GM18909 (cell line): Measurements from ENCODE around the gene DNAJC27.

Experiments used
- ATAC-seq: cut with Tn5 transposase; IDR thresholded peaks from one replicate; pipeline ENCODE4 v1.9.1; 2021; ENCODE audit warnings: mild to moderate bottlenecking; ENCODE audit not compliant: unreplicated experiment, poor library complexity

Gene DNAJC27

GRCh38 chr2:24926602-24927252, 45.0 kb downstream of the DNAJC27 start:
- no peak for ATAC-seq

DNA sequence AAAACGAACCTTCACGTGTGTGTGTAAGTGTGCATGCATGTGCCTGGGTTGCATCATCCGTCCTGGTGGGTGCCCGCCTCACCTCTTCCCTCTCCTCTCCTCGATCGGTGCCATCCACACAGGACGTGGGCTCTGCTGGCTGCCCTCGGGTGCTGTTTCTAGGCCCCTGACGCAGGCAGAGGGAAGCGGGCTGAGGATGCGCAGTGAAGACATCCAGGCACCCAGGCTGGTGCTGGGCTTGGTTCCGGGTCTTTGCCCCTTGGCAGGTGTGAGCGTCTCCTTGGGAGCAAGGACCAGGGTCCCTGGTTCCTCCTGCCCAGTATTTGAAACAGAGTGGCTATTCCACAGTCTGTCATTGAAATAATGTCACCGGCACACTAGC, 45.5 kb downstream of the DNAJC27 start:
- ATAC-seq: no peak

DNA sequence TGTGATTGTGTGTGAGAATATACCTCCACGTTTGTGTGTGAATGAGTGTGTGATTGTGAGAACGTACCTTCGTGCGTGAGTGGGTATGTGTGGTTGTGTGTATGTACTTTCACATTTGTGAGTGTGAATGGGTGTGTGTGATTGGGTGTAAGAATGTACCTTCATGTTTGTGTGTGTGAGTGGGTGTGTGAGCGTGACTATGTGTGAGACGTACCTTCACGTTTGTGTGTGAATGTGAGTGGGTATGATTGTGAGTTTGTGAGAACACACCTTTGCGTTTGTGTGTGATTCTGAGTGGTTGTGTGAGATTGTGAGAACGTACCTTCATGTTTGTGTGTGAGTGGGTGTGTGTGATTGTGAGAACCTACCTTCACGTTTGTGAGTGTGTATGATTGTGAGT, 45.9 kb downstream of the DNAJC27 start:
- ATAC-seq: no peak

- ATAC-seq: no peak
These were observed 47.0 kb downstream of the DNAJC27 start for GRCh38 chr2:24924732-24925131.

- ATAC-seq: no peak
These were observed 47.5 kb downstream of the DNAJC27 start for GRCh38 chr2:24924266-24924665.

DNA sequence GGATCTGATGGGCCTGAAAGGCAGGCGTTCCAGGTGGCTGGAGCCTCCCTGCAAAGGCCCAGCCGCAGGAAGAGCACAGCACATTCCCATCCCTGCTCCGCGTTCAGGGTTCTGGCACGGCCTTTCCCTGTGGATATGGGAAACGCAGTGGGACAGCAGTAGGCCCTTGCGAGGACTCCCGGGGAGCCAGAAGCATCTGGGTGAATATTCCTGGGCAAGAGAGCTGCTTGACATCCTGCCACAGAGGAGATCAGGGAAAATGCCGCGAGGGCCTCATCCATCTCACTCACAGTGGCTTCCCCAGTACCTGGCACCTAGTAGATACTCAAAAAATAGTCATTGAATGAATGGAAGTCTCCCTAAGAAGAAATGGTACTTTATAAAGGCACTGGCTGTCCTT, 48.6 kb downstream of the DNAJC27 start:
- ATAC-seq: no peak

- ATAC-seq: no peak
These were observed 49.2 kb downstream of the DNAJC27 start for GRCh38 chr2:24922556-24922955.

GRCh38 chr2:24920809-24921441, 50.8 kb downstream of the DNAJC27 start:
- ATAC-seq: no peak

DNA sequence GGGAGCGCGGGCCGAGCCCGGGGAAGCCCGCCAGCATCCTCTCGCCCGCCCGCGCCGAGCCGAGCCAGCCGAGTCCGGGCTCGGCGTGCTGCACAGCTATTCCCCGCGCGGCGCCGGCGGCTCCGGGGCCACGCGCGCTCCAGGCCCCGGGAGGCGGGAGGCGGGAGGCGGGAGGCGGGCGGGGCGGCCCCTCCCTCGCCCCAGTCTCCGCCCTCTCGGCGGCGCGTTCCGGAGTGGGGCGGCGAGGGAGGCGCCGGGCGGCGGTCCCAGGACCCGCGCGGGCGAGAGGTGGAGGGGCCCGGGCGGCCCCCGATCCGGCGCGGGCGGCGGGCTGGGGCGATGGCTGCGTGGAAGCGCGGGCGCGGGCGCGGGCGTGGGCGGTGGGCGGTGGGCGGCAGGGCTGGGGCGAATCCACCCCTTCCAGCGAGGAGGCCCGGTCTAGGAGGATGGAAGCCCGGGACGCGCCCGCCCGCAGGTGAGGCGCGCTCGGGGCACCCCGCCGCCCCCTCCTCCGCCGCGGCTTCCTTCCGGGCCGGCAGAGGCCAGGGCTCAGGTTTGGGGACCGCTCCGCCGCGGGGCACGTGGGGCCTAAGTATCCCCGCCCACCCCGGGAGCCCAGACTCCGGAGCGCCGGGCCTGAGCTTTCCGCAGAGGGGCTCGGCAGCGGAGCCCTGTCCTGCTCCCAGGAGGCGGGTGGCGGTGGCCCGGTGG, 51.5 kb downstream of the DNAJC27 start, which contains the start of gene ADCY3:
ADCY3 (minus strand) TSS at position 140 of the 711 bp plus-strand sequence. CDS start 1,250 bp downstream, outside the sequence.
- peak; percentile 55 for ATAC-seq

DNA sequence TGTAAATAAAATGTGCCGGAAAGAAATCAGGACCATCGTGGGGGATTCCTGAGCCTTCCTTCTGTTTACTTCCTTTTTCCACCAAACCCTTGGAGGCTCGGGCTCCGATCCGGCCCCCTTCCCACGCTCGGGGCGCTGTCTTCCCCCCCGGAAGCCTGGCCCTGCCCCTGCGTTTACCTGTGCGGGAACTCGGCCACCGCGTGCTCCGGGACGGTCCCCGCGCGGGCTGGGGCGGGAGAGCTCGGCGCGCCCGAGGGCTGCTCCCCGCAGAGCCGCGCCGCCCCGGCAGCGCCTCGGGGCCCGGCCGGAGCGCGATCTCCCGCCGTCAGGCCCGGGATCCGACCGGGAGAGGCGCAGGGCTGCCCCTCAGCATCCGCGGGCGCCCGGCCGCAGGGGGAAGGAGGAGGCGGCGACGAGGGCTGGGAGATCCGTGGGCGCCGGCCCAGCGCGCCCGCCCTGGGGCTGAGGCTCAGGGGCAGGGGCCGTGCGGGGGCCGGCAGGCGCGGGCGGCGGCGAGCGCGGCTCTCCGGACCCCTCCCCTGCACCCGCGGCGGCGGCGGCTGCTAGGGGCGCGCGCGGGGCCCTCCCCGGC, 52.2 kb downstream of the DNAJC27 start:
- ATAC-seq: peak; percentile 16

DNA sequence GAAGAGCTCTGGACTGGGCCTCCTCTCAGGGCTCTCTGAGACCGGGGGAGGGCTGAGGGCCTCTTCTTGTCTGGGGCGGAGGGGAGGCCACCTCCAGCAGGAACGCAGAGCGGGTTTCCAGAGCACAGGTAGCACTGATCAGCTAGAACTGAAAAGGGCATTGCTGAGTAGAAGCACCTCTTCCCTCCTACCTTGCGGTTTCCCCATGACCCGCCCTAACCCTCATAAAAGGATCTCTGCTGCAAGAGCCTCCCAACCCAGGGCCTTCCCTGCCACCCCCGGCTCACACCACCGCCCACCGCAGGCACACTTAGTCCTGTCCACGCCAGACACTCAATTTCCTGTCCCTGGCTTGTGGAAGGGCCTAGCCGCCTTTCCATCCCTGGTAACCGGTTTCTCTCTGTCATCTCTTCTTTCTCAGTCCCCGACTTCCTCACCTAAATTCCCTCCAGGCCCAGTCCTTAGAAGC, 52.7 kb downstream of the DNAJC27 start:
- no peak for ATAC-seq

DNA sequence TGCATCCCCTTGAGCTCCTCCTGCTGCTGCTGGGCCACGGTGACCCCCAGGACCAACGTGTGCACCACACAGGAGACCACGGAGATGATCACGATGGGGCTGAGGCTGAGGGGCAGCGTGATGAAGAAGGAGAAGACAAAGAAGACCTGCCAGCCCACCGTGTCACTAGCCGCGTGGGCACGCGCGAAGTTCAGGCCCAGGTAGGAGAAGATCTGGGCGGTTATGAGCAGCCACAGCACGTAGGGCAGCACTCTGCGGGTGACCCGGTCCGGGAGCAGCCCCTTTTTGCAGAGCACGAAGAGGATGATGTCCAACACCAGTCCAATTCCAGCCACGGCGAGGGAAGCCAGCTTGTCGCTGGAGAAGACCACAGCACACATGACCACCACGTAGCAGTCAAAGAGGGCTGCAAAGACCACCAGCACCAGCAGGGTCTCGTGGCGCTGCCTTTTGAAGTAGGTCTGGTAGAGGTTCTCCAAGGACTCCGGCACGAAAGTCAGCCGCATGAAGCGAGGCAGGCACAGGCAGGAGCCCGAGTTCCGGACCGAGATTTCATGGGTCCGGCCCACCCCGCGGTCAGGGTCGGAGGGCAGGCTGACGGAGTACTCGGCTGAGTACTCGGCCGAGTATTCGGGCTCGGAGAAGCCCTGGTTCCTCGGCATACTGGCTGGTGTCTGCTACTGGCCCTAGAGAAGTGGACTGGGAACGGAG, 53.3 kb downstream of the DNAJC27 start:
- ATAC-seq: no peak

- ATAC-seq: no peak
These were observed 53.9 kb downstream of the DNAJC27 start for GRCh38 chr2:24917731-24918325.

DNA sequence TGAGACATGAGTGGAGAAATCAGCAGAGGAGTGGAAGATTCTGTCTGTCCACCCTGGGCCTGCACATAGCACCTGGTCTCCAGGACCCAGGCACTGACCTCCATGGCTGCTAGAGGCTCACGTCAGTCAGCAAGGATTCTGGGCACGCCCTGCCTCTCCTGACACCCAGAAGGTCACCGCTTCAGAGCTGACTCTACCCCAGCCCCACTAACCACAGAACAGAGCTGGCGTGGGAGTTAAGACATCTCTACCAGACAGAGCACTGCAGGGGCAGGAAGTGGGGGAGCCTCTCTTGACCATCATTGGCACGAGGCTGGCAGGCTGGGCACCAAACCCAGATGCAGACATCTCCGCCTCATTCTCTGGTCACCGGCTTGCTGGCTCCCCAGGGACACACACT, 54.7 kb downstream of the DNAJC27 start:
- ATAC-seq: peak; percentile 37

DNA sequence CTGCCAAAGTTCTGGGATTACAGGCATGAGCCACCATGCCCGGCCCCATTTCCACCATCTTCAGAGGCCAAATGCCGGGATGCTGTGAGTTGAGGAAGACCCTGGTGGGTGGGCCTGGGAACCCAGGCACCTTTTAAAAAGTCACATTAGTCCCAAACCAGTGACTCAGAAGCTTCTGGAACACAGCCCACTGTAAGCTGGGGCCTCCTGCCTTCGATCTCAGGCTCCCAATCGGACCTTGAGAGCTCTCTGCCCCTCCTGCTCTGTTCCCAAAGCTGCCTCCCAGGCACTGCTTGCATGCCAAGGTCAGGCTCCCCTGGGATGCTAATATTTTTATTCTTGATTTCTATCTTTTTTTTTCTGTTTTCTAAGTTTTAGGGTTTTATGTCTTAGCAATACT, 56.0 kb downstream of the DNAJC27 start:
- no peak for ATAC-seq

DNA sequence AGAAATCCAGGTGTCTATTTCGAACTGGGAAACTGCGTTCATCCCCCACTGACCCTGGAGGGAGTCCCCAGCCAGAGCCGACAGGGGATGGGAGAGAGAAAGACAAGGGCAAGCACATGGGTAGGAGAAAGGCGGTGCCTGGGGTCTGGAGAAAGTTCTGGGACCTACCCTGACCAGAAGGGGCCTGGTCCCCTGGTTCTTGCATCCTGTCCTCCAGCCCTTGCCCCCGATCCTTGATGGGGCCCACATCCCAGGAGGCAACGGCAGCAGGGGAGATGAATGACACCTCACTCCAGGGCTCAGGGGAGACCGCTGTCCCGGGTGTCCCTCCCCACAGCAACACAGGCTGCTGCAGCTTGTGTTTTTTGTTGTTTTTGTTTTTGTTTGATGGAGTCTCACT, 56.6 kb downstream of the DNAJC27 start:
- ATAC-seq: no peak

- ATAC-seq: no peak
These were observed 57.0 kb downstream of the DNAJC27 start for GRCh38 chr2:24914713-24915112.

GRCh38 chr2:24913911-24914310, 57.8 kb downstream of the DNAJC27 start:
- ATAC-seq: no peak

GRCh38 chr2:24912986-24913385, 58.8 kb downstream of the DNAJC27 start:
- ATAC-seq: no peak

DNA sequence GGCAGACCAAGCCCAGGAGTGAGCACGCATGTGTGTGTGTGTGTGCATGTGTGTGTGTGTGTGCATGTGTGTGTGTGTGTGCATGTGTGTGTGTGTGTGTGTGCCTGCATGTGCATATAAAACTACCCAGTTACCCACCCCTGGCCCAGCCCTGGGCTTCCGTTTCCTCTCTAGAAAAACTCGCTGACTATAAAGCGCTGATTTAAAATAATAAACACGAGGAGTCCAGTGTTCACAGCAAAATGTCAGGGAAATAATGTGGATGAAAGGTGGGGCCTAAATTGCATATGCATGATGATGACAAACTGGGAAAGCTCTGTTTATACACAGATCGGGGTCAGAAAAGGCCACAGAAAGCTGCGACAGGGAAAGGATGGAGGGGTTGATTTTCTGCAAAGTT, 59.2 kb downstream of the DNAJC27 start:
- ATAC-seq: no peak
